Left colon (tissue), 2 donors: ENCODE data around the gene TPI1. TPM values are rescaled to one million over a fixed set of nuclear protein-coding genes. Genes with fewer than 3 reads are reported as not detected.
A peak's percentile ranks its signal among the peaks of the same experiment; 100 is the strongest.

ENCODE experiments used
- ATAC-seq: fragments of 200-7000 bp; cut with Tn5 transposase; one replicate; pipeline ENCODE4 v1.9.1; 2020; ENCODE audit warnings: mild to moderate bottlenecking, moderate library complexity
- DNase-seq, 2 donors: peaks; one replicate each; pipeline ENCODE4 v3.0.0-alpha.2; 2020
- intact Hi-C, 2 donors: fragments of 100-400 bp; cut with DNase I in 1 of 2; cut with micrococcal nuclease in 1 of 2; formaldehyde crosslinking; loops; one replicate each; pipeline versions ENCODE4 v1.11.2 to v1.14.0; 2022; cut with DNase I, micrococcal nuclease
- total RNA-seq, 2 donors: library from RNA; stranded (reverse); fragmentation: NEBNext Ultra II Directional; extraction: Animal tissue kit (Norgen Biotek cat#: 25700); gene quantifications; one replicate each; pipeline ENCODE4 v1.2.1, GENCODE V29; 2021
- donor health status: DM: no; HTN: no; CAD: no.
- donor health status: DM: yes; HTN: yes; CAD: no.

The TPI1 gene
- total RNA-seq, 2 donors from 2014 or later: 702 to 720 TPM

DNA sequence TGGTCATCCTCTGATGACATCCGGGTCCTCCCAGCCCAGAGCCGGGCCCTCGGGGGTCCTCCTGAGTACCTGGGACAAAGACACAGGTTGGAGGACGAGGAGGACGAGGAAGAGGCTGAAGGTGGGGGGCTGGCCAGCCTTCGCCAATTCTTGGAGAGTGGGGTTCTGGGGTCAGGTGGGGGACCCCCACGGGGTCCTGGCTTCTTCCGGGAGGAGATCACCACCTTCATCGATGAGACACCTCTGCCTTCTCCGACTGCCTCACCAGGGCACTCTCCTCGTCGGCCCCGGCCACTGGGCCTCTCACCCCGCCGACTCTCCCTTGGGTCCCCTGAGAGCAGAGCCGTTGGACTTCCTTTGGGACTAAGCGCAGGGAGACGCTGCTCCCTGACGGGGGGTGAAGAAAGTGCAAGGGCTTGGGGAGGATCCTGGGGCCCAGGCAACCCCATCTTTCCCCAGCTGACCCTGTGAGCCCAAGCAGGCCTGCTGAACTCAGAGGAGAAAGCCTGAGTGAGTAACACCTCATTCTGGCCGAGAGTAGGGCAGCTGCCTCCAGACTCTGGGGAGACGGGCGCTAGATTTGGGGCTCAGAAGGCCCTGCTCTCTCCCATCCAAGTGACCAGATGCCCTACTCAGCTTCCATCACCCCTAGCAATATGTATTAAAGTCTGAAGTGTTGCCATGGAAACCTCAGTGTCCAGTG, 40.4 kb upstream of the TPI1 start:
- intact Hi-C loops: loop anchor here (5.0 to 10.0 kb wide), 2 partner anchors 72 to 90 kb away; partner anchors contain the start of gene MLF2 (in 1 of the 2)
- no peak for DNase-seq
- ATAC-seq: no peak

DNA sequence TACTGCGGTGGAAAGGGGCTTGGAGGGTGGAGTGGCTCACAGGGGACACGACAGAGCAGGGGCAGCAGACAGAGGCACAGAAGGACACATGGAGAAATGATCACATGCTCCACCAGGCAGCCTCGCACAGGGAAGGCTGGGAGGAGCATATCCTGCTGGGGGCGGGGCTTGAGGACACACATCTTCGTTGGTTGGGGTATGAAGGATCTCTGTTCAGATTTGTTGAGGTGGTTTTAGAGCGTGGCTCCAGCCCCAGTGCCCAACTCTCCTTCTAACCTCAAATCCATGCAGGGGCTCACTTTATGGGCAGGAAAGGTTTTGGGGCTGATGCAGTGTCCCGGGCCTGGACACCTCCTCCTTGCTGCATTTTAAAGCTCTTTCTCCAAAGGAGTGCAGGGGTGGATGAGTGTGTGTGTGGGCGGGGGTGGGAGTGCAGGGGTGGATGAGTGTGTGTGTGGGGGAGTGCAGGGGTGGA, 39.9 kb upstream of the TPI1 start:
- ATAC-seq: peak; percentile 48
- intact Hi-C loops: loop anchor here (5.0 to 10.0 kb wide), 2 partner anchors 73 to 90 kb away; partner anchors contain the start of gene MLF2 (in 1 of the 2)
- DNase-seq: peak; percentile 83

- peak; percentile 39 for ATAC-seq
- intact Hi-C loops: loop anchor here (5.0 to 10.0 kb wide), 2 partner anchors 73 to 91 kb away; partner anchors contain the start of gene MLF2 (in 1 of the 2)
- no peak for DNase-seq
Observed at GRCh38 chr12:6827982-6828780, 39.1 kb upstream of the TPI1 start, which contains the start of gene P3H3. Gene P3H3 (plus strand): TSS chr12:6828407. CDS start chr12:6828441, 34 bp downstream.

DNA sequence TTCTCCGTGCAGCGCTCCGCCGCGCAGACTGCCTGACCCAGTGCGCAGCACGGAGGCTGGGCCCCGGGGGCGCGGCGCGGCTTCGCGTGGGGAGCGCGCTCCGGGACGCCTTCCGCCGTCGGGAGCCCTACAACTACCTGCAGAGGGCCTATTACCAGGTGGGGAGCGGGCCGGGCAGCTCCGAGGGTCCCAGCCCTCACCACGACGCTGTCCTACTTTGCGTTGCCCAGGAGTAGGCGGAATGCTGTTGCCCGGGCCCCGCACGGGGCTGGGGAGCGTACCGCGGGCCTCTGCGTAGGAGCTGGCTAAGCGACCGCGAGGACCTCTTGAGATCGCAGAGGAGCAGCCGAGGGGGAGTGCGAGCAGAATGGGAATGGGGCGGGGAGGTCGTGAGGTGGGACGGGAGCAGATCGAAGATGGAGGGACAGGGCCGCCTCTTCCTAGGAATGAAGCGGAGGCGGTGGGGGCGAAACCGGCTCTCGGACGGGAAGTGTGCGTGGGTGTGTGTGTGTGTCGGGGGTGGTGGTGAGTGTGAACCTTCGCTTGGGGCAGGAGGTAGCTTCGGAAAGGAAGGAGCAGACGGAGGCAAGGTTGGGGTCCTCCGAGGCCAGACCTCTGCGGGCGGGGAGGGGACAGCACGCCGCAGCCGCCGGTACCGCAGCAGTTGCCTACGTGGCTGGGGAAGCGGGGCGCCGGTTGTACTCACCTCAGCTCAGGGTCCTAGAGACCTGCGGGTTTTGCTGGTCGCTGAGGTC, 38.4 kb upstream of the TPI1 start:
- peak; percentile 31 for ATAC-seq
- intact Hi-C loops: loop anchor here (5.0 to 10.0 kb wide), 2 partner anchors 74 to 92 kb away; partner anchors contain the start of gene MLF2 (in 1 of the 2)

GRCh38 chr12:6829536-6830220, 37.7 kb upstream of the TPI1 start:
- intact Hi-C loops: loop anchor here (5.0 to 10.0 kb wide), 2 partner anchors 75 to 92 kb away; partner anchors contain the start of gene MLF2 (in 1 of the 2)
- DNase-seq: no peak
- peak; percentile 4 for ATAC-seq

More for the DNA sequence above, 38.4 kb upstream of the TPI1 start:
- peak; percentile 57 to 58 for DNase-seq

DNA sequence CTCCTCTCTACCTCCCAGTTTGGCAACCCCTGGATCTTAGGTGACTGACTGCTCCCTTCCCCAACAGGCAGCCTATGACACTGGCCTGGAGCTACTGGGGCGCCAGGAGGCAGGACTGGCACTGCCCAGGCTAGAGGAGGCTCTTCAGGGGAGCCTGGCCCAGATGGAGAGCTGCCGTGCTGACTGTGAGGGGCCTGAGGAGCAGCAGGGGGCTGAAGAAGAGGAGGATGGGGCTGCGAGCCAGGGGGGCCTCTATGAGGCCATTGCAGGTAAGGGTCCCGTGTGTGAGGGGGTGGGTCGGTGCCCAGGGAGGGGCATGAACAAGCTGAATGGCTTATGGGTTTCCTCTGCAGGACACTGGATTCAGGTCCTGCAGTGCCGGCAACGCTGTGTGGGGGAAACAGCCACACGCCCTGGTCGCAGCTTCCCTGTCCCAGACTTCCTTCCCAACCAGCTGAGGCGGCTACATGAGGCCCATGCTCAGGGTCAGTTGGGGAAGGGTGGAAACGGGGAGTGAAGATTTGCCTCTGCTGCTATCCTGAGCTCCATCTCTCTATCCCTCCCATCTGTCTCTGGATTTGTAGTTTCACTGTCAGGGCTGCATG, 36.9 kb upstream of the TPI1 start:
- ATAC-seq (no peak), DNase-seq (no peak)
- intact Hi-C loops: no loop called here

DNA sequence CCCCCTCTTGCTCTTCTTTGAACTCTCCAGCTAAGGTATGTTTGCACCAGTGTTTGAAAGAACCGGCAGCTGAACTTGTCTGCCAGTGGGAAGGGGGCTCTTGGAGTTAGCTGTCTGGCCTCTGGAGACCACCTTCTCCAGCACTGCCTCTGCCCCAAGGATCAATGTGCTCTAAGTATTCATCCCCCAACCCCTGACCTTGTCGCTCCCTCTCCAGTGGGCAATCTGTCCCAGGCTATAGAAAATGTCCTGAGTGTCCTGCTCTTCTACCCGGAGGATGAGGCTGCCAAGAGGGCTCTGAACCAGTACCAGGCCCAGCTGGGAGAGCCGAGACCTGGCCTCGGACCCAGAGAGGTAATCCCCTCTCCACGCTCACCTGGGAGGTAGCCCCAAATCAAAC, 36.3 kb upstream of the TPI1 start:
- ATAC-seq (no peak), DNase-seq (no peak)
- intact Hi-C loops: no loop called here

DNA sequence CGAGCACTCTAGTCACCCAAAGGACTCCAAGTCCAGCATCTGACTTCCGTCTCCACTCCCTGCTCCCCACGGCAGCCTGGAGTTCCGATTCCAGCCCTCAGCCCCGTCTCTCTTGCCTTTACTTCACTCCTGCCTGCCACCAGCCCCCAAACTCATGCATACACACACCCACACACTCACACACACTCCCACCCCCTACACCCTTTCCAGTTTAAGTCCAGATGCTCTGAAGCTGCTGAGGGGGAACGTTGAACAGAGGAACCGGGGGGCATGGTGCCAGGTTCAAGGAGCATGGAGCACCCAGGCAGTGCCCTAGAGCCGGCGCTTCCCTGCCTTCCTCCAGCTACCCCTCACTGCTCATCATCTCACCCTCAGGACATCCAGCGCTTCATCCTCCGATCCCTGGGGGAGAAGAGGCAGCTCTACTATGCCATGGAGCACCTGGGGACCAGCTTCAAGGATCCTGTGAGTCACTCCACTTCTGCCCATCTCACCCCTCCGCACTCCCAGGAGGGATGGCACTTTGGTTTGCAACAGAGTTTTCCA, 35.8 kb upstream of the TPI1 start:
- DNase-seq (no peak), ATAC-seq (no peak)
- intact Hi-C loops: no loop called here

- intact Hi-C loops: no loop called here
- no peak for ATAC-seq
- no peak for DNase-seq
Observed at GRCh38 chr12:6832125-6832524, 35.2 kb upstream of the TPI1 start.

GRCh38 chr12:6833189-6833890, 34.0 kb upstream of the TPI1 start:
- DNase-seq (no peak), ATAC-seq (no peak)
- intact Hi-C loops: no loop called here

DNA sequence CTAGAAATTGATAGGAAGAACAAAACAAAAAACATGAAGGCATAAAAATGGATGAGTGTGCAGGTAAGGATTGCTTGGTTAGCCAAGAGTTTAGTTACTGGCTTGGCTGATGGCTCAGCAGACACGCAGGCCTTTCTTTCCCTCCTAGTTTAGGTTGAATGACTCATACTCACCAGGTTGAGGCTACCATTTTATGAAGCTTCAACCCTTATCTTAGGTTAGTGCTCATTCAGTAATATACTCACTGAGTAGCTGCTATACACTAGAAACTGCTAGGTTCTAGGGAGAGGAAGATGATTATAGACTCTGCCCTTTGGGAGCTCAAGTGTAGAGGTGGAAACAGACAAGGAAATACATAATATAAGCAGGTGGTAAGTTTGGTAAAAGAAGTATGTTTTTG, 33.1 kb upstream of the TPI1 start:
- intact Hi-C loops: no loop called here
- ATAC-seq: no peak
- DNase-seq: no peak

- ATAC-seq (no peak), DNase-seq (no peak)
- intact Hi-C loops: no loop called here
Observed at GRCh38 chr12:6834873-6835272, 32.5 kb upstream of the TPI1 start.

- intact Hi-C loops: no loop called here
- ATAC-seq (no peak), DNase-seq (no peak)
Observed at GRCh38 chr12:6836851-6837250, 30.5 kb upstream of the TPI1 start.

- intact Hi-C loops: no loop called here
- DNase-seq (no peak), ATAC-seq (no peak)
Observed at GRCh38 chr12:6837370-6838060, 29.8 kb upstream of the TPI1 start.

GRCh38 chr12:6838854-6839253, 28.5 kb upstream of the TPI1 start:
- DNase-seq (no peak), ATAC-seq (no peak)
- intact Hi-C loops: no loop called here

DNA sequence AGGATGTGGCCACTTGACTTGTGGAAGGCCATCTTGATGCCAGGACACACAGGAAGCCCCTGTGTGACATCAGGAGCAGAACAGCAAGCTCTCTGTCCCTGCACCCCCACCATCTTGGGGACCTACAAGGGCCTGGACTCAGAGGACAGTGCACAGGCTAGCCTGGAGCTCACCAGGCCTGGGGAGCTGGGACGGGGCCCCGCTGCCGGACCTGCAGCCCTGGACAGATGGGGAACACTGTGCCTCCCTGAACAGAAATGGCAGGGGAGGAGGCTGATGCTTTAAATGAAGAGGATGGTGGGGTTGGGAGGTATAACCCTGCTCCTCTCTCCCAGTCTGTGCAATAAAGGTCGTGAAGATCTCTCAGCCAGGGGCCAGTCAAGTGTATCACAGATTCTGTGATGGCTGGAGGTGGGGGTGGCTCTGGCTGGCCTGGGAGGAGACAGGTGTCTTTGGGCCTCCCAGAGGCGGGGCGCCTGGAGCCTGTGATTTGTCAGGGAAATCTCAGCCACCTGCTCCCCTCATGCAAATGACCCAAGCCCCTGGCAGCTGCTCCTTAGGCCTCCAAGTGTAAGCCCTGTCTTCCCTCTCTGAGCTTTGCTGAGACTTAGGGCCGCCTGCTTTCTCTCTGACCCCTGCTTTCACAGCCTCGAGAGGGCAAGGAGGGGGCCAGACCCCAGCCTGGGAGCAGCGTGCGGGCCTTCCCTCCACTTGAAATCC, 27.7 kb upstream of the TPI1 start:
- intact Hi-C loops: no loop called here
- ATAC-seq: peak; percentile 19
- DNase-seq: peak; percentile 56 to 61
